Calu3 (cell line): ENCODE data around the gene HLX. TPM values are rescaled to one million over a fixed set of nuclear protein-coding genes. Genes with fewer than 3 reads are reported as not detected.

ENCODE experiments used
- BruUV-seq: library from RNA; stranded (reverse); fragments of 400-500 nt; replicated peaks from 2 replicates; lab custom pipeline; 2021; lab: Mats Ljungman, UMichigan
- CTCF ChIA-PET: fragments of 300-600 bp; sonication (Branson Sonifier 250); formaldehyde crosslinking; loops from one replicate; lab custom pipeline; 2022; ENCODE audit warnings: antibody characterized with exemption; lab: Charles Lee
- DNase-seq: peaks from one replicate; pipeline ENCODE4 v3.0.0; 2022
- H3K27ac Mint-ChIP-seq: one replicate; pipeline ENCODE4 v1.8.0; 2022; ENCODE audit warnings: mixed read lengths; ENCODE audit not compliant: unreplicated experiment
- H3K27me3 Mint-ChIP-seq: one replicate; pipeline ENCODE4 v1.8.0; 2022; ENCODE audit warnings: mixed read lengths; ENCODE audit not compliant: unreplicated experiment
- H3K36me3 Mint-ChIP-seq: one replicate; pipeline ENCODE4 v1.8.0; 2022; ENCODE audit warnings: mild to moderate bottlenecking, moderate library complexity, mixed read lengths; ENCODE audit not compliant: insufficient read depth, unreplicated experiment
- H3K4me1 Mint-ChIP-seq: one replicate; pipeline ENCODE4 v1.8.0; 2022; ENCODE audit warnings: mild to moderate bottlenecking, low read depth, mixed read lengths; ENCODE audit not compliant: unreplicated experiment
- H3K4me3 Mint-ChIP-seq: one replicate; pipeline ENCODE4 v1.8.0; 2022; ENCODE audit warnings: mild to moderate bottlenecking, low read depth, moderate library complexity, mixed read lengths; ENCODE audit not compliant: unreplicated experiment
- H3K9me3 Mint-ChIP-seq: one replicate; pipeline ENCODE4 v1.8.0; 2022; ENCODE audit warnings: low read depth, mixed read lengths; ENCODE audit not compliant: unreplicated experiment
- intact Hi-C: fragments of 100-400 bp; cut with micrococcal nuclease; formaldehyde crosslinking; loops from one replicate; pipeline ENCODE4 v1.10.0; 2022; ENCODE audit not compliant: unreplicated experiment
- total RNA-seq: library from RNA; stranded (reverse); gene quantifications from 2 replicates; pipeline ENCODE4 v1.2.3, GENCODE V29; 2022
- TF ChIP-seq, protein P1 (sequence below): fragments of 200-600 bp; IDR thresholded peaks from one replicate; pipeline ENCODE4 v1.8.0; 2022; ENCODE audit warnings: antibody characterized with exemption; ENCODE audit not compliant: unreplicated experiment

The HLX gene
- total RNA-seq, 1 experiment from 2014 or later, result 0.09 TPM

GRCh38 chr1:220929304-220929703, 50.1 kb downstream of the HLX start:
- H3K9me3 Mint-ChIP-seq, result no peaks in the 10 kb centered on the region
- no peak overlapping the region for H3K27ac Mint-ChIP-seq
- CTCF ChIA-PET, result no interaction called here
- H3K27me3 Mint-ChIP-seq, result peaks cover 51% of the 10 kb centered on the region
- no peak overlapping the region for H3K4me3 Mint-ChIP-seq
- no TSS peak for BruUV-seq
- DNase-seq, result no peak
- TF ChIP-seq, protein P1, sequence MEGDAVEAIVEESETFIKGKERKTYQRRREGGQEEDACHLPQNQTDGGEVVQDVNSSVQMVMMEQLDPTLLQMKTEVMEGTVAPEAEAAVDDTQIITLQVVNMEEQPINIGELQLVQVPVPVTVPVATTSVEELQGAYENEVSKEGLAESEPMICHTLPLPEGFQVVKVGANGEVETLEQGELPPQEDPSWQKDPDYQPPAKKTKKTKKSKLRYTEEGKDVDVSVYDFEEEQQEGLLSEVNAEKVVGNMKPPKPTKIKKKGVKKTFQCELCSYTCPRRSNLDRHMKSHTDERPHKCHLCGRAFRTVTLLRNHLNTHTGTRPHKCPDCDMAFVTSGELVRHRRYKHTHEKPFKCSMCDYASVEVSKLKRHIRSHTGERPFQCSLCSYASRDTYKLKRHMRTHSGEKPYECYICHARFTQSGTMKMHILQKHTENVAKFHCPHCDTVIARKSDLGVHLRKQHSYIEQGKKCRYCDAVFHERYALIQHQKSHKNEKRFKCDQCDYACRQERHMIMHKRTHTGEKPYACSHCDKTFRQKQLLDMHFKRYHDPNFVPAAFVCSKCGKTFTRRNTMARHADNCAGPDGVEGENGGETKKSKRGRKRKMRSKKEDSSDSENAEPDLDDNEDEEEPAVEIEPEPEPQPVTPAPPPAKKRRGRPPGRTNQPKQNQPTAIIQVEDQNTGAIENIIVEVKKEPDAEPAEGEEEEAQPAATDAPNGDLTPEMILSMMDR, result no peak
- no peaks in the 10 kb centered on the region for H3K4me1 Mint-ChIP-seq
- no peaks in the 10 kb centered on the region for H3K36me3 Mint-ChIP-seq
- intact Hi-C loops, result no loop called here

Other genes starting within 250 kb of the HLX start
- gene C1orf115, start 189.1 kb upstream of the HLX start, total RNA-seq, result 5.1 and 8.5 TPM in 2 replicates
- gene MTARC2, start 131.1 kb upstream of the HLX start, total RNA-seq, result 9.1 and 16.4 TPM in 2 replicates
- 18.9 and 21.3 TPM in 2 replicates for gene MTARC1, start 92.5 kb upstream of the HLX start, total RNA-seq